ENCODE data around the gene DGCR6L. TPM values are rescaled to one million over a fixed set of nuclear protein-coding genes. Genes with fewer than 3 reads are reported as not detected.
"Not testable (repeated sequence)": the region's sequence is repeated elsewhere in the genome, so short reads cannot be mapped to it uniquely, and the experiment has no call there.

Gene DGCR6L
- total and polyA plus RNA-seq, 2 donors from 2014 or later, result 35.3 to 137 TPM

DNA sequence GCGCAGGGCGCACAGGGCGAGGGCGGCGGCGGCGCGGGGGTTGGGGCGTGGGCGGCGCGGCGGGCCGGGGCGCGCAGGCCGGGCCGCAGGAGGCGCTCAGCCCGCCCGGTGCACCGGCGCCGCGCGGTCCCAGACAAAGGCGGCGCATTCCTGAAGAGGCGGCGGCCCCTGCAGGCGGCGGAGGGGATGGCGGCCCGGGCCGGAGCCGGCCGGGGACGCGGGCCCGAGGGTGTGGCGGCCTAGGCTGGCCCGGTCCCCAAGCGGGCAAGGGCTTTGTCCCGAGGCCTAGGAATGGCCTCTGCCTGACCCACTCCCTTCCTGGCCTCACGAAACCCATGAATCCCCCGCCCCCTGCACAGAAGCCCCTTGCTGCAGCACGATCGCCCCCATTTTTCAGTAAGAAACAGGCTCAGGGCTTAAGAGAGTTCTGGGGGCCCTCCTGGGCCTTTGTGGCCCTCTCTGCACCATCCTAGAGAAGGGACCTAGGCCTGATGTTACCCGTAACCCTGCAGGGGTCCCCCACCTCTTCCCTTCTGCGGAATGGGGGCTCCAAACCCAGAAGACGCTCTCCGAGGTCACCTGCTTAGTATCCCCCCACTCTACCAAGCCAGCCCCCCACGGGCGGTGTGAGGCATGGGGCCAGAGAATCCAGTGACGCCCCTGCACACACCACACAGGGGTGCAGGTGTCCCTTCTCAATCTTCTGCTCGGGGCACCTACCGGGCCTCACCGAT is 51.4 kb downstream of the DGCR6L start, which contains the start of gene RTN4R:
RTN4R (minus strand) TSS at position 40 of the 734 bp plus-strand sequence. CDS start 226 bp downstream, outside the sequence.
- no peaks in the 10 kb centered on the region for H3K27me3 ChIP-seq (ENCODE audit: control insufficient read depth, insufficient read depth, low read length)
- TF ChIP-seq, protein P1, sequence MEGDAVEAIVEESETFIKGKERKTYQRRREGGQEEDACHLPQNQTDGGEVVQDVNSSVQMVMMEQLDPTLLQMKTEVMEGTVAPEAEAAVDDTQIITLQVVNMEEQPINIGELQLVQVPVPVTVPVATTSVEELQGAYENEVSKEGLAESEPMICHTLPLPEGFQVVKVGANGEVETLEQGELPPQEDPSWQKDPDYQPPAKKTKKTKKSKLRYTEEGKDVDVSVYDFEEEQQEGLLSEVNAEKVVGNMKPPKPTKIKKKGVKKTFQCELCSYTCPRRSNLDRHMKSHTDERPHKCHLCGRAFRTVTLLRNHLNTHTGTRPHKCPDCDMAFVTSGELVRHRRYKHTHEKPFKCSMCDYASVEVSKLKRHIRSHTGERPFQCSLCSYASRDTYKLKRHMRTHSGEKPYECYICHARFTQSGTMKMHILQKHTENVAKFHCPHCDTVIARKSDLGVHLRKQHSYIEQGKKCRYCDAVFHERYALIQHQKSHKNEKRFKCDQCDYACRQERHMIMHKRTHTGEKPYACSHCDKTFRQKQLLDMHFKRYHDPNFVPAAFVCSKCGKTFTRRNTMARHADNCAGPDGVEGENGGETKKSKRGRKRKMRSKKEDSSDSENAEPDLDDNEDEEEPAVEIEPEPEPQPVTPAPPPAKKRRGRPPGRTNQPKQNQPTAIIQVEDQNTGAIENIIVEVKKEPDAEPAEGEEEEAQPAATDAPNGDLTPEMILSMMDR (IDR thresholded peaks at IDR 0.05; ENCODE audit: borderline replicate concordance, extremely low read depth, insufficient read depth), result peak; percentile 82
- peaks cover 0 to 3% (median 0%) of the 10 kb centered on the region in 3 donors for H3K4me1 ChIP-seq (ENCODE audit: control insufficient read depth in 2 of 3, insufficient read depth in 2 of 3, low read depth in 1 of 3, low read length in 3 of 3)
- DNase-seq, result peak in 4 of 5 donors; percentile 66 to 86 (median 74)
- intact Hi-C loops (cut with DNase I), result no loop called here
- no peak within 1 kb of the TSS for H3K4me3 ChIP-seq (ENCODE audit: low read length in 3 of 3)
- FAIRE-seq, result no peak
- no peaks in the 10 kb centered on the region for H3K9me3 ChIP-seq (ENCODE audit: control insufficient read depth in 2 of 3, insufficient read depth in 1 of 3, low read length in 3 of 3)
- H3K36me3 ChIP-seq (ENCODE audit: control insufficient read depth in 2 of 3, insufficient read depth in 3 of 3, low read length in 3 of 3), result no peaks in the 10 kb centered on the region
- H3K9ac ChIP-seq (ENCODE audit: low read length in 3 of 3), result no peak within 1 kb of the TSS
- no peak within 1 kb of the TSS for H3K27ac ChIP-seq (ENCODE audit: low read depth in 2 of 2, low read length in 2 of 2)

DNA sequence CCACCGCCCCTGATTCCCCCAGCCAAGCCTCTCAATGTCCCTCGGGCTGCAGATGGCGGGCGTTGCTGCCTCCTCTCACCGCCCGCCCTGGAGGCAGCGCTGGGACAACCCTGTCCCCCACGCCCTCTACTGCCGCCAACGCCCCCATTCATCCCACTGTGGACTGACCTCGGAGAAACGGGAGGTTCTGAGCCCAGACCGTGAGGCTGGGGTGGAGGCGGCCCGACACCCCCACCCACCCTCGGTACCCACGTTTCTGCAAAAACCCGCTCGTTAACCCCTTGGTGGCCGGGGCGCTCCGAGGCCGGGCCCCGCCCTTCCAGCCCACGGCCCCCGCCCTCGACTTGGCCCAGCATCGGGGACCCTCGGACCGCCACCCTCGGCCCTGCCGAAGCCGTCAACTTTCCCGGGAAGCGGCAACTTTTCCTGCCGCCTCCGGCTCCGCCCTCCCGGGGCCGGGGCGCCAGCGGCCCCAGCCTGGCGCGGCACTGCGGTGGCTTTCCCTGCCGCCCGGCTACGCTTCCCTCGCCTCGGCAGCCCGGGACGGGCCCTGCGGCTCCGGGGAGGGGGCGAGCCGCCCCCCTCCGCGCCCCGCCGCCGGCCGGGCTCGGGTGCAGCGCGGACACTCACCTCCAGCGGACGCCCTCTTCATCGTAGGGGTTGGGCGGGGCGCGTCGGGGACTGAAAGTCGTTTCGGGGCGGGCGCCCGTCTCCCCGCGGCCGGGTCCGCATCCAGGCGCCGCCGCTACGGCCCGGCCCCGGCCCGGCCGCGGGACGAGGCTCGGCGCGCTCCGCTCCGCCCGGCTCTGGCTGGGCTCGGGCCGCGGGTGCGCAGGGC is 52.2 kb downstream of the DGCR6L start:
- H3K4me1 ChIP-seq (ENCODE audit: control insufficient read depth in 2 of 3, insufficient read depth in 2 of 3, low read depth in 1 of 3, low read length in 3 of 3), result peaks cover 0 to 3% (median 0%) of the 10 kb centered on the region in 3 donors
- intact Hi-C loops (cut with DNase I), result no loop called here
- no peak overlapping the region for H3K27ac ChIP-seq (ENCODE audit: low read depth in 2 of 2, low read length in 2 of 2)
- peak in 2 of 5 donors; percentile 31 to 41 for DNase-seq
- TF ChIP-seq, protein P1 (IDR thresholded peaks at IDR 0.05; ENCODE audit: borderline replicate concordance, extremely low read depth, insufficient read depth), result no peak
- H3K27me3 ChIP-seq (ENCODE audit: control insufficient read depth, insufficient read depth, low read length), result no peaks in the 10 kb centered on the region
- no peaks in the 10 kb centered on the region for H3K36me3 ChIP-seq (ENCODE audit: control insufficient read depth in 2 of 3, insufficient read depth in 3 of 3, low read length in 3 of 3)
- no peak overlapping the region for H3K9ac ChIP-seq (ENCODE audit: low read length in 3 of 3)
- no peak overlapping the region for H3K4me3 ChIP-seq (ENCODE audit: low read length in 3 of 3)
- FAIRE-seq, result no peak
- no peaks in the 10 kb centered on the region for H3K9me3 ChIP-seq (ENCODE audit: control insufficient read depth in 2 of 3, insufficient read depth in 1 of 3, low read length in 3 of 3)

DNA sequence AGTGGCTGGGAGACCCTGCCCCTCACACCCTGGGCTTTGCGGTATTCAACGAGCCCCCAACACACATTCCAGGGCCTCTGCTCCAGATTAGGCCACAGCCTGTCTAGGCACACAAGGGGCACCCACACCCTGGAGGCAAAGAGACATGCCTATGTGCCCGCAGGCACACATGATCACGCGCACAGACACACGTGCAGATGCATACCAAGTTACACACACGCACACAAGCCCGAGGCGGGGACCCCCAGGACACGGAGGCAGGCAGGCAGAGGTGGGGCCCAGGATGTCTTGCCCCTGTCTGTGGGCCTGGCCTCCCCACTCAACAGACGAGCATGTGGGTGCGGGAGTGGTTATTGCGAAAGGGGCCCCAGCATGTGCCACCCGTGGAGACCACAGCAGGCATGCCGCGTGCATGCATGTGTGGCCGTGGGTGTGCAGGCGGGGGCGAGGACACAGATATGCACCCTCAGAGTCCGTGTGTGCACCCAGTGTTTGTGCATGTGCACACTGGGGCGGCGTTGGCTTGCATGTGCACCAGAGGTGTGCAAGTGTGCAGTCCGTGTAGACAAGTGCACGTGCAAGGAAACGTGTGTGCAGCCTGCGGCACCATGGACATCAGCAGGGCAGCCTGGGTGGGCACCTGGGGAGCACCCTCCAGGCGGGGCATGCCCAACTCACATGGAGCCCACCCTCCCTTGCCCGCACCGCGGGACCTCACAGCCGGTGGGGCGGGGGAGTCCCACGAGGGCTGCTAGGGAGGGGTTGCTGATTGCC is 53.0 kb downstream of the DGCR6L start:
- H3K27me3 ChIP-seq (ENCODE audit: control insufficient read depth, insufficient read depth, low read length); H3K36me3 ChIP-seq (ENCODE audit: control insufficient read depth in 2 of 3, insufficient read depth in 3 of 3, low read length in 3 of 3); FAIRE-seq; H3K9me3 ChIP-seq (ENCODE audit: control insufficient read depth in 2 of 3, insufficient read depth in 1 of 3, low read length in 3 of 3); H3K4me1 ChIP-seq (ENCODE audit: control insufficient read depth in 2 of 3, insufficient read depth in 2 of 3, low read depth in 1 of 3, low read length in 3 of 3); DNase-seq; H3K27ac ChIP-seq (ENCODE audit: low read depth in 2 of 2, low read length in 2 of 2); H3K9ac ChIP-seq (ENCODE audit: low read length in 3 of 3); H3K4me3 ChIP-seq (ENCODE audit: low read length in 3 of 3); intact Hi-C loops (cut with DNase I): not testable (repeated sequence)

DNA sequence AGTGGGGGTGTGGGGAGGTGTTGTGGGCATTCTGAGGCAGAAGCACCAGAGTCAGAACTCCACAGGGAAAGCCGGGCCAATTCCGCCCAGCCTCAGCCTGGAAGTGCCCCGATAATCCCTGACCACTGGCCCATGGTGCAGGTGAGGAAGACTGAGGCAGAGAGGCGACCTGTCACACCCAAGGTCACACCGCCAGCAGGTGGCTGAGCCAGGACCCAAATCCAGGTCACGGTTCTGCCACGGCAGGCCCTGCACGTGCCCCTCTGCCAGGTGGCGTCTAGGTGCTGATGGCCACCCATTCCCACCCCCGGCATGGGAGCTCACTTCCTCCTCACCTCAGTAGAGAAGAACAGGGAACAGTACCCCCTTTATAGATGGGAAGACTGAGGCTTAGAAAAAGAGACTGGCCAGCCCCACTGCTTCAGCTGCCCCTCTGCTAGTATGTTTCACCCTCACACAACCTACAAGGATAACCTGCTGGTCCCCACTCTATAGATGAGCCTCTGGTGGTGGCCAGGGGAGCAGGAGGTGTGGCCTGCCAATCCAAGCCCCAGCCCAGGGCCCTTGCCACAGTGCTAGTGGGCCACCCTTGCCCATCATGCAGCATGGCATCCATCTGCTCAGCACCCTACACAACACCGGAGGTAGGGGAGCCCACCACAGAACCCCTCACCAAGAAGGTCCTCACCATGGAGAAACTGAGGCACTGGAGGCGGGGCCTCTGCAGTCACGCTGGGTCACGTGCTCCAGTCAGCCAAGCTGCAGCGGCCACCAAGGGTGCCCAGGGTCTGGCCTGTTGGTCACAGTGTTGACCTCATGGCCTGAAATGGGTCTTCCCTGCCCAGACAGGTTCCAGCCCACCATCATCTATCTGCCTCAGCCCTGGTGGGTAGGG is 53.8 kb downstream of the DGCR6L start:
- H3K9ac ChIP-seq (ENCODE audit: low read length in 3 of 3); H3K4me3 ChIP-seq (ENCODE audit: low read length in 3 of 3); H3K36me3 ChIP-seq (ENCODE audit: control insufficient read depth in 2 of 3, insufficient read depth in 3 of 3, low read length in 3 of 3); FAIRE-seq; H3K27ac ChIP-seq (ENCODE audit: low read depth in 2 of 2, low read length in 2 of 2); H3K9me3 ChIP-seq (ENCODE audit: control insufficient read depth in 2 of 3, insufficient read depth in 1 of 3, low read length in 3 of 3); H3K4me1 ChIP-seq (ENCODE audit: control insufficient read depth in 2 of 3, insufficient read depth in 2 of 3, low read depth in 1 of 3, low read length in 3 of 3); intact Hi-C loops (cut with DNase I); H3K27me3 ChIP-seq (ENCODE audit: control insufficient read depth, insufficient read depth, low read length); DNase-seq: not testable (repeated sequence)

All from kidney (tissue), 14 donors.